ENCODE measurements around the gene ZNF414.

The ZNF414 gene

DNA sequence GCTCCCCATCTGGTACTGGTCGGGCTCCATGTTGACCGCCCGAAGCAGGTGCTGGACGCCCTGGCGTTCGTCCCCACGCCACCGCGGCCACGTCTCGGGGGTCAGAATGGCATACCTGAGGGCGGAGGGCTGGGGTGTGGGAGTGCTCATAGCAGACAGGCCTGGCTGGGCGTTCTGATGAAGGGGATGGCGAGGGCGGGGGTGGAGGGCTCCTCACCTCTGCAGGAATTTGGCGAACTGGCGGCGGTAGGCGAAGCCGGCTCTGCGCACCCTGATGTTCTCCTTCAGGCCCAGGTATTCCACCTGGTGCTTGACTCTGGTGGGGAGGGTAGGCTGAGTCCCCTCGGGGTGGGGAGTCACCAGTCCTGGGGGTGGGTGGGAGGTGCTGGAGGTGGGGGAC, 22.3 kb upstream of the ZNF414 start:
- ATAC-seq, result no peak; the same call in 2 of the 3 replicates
- TF ChIP-seq, protein P1, sequence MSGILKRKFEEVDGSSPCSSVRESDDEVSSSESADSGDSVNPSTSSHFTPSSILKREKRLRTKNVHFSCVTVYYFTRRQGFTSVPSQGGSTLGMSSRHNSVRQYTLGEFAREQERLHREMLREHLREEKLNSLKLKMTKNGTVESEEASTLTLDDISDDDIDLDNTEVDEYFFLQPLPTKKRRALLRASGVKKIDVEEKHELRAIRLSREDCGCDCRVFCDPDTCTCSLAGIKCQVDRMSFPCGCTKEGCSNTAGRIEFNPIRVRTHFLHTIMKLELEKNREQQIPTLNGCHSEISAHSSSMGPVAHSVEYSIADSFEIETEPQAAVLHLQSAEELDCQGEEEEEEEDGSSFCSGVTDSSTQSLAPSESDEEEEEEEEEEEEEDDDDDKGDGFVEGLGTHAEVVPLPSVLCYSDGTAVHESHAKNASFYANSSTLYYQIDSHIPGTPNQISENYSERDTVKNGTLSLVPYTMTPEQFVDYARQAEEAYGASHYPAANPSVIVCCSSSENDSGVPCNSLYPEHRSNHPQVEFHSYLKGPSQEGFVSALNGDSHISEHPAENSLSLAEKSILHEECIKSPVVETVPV (CRISPR knock-in tag; IDR thresholded peaks at IDR 0.05), result no peak
- TF ChIP-seq PPARA (CRISPR knock-in tag; IDR thresholded peaks at IDR 0.05; ENCODE audit: borderline replicate concordance) (no peak), TCF4 (CRISPR knock-in tag; IDR thresholded peaks at IDR 0.05; ENCODE audit: borderline replicate concordance) (no peak), RARB (CRISPR knock-in tag; IDR thresholded peaks at IDR 0.05) (no peak), CSDC2 (CRISPR knock-in tag; IDR thresholded peaks at IDR 0.05) (no peak), ZC3H10 (CRISPR knock-in tag; IDR thresholded peaks at IDR 0.05) (no peak), ISL1 (CRISPR knock-in tag; IDR thresholded peaks at IDR 0.05) (no peak), ARNTL (CRISPR knock-in tag; IDR thresholded peaks at IDR 0.05; ENCODE audit: borderline replicate concordance, low read depth) (no peak), GLIS3 (CRISPR knock-in tag; IDR thresholded peaks at IDR 0.05) (no peak), BACH2 (CRISPR knock-in tag; IDR thresholded peaks at IDR 0.05; ENCODE audit: borderline replicate concordance) (no peak), POU6F1 (CRISPR knock-in tag; IDR thresholded peaks at IDR 0.05; ENCODE audit: borderline replicate concordance, low read depth) (no peak), ESRRG (CRISPR knock-in tag; IDR thresholded peaks at IDR 0.05) (no peak), ZNF70 (CRISPR knock-in tag; IDR thresholded peaks at IDR 0.05) (no peak), TOX (CRISPR knock-in tag; IDR thresholded peaks at IDR 0.05; ENCODE audit: borderline replicate concordance) (no peak), SNAI2 (CRISPR knock-in tag; IDR thresholded peaks at IDR 0.05) (no peak), OSR1 (CRISPR knock-in tag; IDR thresholded peaks at IDR 0.05) (no peak), ZFP30 (CRISPR knock-in tag; IDR thresholded peaks at IDR 0.05) (no peak)
- TF ChIP-seq, protein P2, sequence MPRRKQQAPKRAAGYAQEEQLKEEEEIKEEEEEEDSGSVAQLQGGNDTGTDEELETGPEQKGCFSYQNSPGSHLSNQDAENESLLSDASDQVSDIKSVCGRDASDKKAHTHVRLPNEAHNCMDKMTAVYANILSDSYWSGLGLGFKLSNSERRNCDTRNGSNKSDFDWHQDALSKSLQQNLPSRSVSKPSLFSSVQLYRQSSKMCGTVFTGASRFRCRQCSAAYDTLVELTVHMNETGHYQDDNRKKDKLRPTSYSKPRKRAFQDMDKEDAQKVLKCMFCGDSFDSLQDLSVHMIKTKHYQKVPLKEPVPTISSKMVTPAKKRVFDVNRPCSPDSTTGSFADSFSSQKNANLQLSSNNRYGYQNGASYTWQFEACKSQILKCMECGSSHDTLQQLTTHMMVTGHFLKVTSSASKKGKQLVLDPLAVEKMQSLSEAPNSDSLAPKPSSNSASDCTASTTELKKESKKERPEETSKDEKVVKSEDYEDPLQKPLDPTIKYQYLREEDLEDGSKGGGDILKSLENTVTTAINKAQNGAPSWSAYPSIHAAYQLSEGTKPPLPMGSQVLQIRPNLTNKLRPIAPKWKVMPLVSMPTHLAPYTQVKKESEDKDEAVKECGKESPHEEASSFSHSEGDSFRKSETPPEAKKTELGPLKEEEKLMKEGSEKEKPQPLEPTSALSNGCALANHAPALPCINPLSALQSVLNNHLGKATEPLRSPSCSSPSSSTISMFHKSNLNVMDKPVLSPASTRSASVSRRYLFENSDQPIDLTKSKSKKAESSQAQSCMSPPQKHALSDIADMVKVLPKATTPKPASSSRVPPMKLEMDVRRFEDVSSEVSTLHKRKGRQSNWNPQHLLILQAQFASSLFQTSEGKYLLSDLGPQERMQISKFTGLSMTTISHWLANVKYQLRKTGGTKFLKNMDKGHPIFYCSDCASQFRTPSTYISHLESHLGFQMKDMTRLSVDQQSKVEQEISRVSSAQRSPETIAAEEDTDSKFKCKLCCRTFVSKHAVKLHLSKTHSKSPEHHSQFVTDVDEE (CRISPR knock-in tag; IDR thresholded peaks at IDR 0.05), result no peak
- TF ChIP-seq, protein P3, sequence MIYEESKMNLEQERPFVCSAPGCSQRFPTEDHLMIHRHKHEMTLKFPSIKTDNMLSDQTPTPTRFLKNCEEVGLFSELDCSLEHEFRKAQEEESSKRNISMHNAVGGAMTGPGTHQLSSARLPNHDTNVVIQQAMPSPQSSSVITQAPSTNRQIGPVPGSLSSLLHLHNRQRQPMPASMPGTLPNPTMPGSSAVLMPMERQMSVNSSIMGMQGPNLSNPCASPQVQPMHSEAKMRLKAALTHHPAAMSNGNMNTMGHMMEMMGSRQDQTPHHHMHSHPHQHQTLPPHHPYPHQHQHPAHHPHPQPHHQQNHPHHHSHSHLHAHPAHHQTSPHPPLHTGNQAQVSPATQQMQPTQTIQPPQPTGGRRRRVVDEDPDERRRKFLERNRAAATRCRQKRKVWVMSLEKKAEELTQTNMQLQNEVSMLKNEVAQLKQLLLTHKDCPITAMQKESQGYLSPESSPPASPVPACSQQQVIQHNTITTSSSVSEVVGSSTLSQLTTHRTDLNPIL (CRISPR knock-in tag; IDR thresholded peaks at IDR 0.05; ENCODE audit: low read depth), result no peak
- TF ChIP-seq, protein P4, sequence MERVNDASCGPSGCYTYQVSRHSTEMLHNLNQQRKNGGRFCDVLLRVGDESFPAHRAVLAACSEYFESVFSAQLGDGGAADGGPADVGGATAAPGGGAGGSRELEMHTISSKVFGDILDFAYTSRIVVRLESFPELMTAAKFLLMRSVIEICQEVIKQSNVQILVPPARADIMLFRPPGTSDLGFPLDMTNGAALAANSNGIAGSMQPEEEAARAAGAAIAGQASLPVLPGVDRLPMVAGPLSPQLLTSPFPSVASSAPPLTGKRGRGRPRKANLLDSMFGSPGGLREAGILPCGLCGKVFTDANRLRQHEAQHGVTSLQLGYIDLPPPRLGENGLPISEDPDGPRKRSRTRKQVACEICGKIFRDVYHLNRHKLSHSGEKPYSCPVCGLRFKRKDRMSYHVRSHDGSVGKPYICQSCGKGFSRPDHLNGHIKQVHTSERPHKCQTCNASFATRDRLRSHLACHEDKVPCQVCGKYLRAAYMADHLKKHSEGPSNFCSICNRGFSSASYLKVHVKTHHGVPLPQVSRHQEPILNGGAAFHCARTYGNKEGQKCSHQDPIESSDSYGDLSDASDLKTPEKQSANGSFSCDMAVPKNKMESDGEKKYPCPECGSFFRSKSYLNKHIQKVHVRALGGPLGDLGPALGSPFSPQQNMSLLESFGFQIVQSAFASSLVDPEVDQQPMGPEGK (CRISPR knock-in tag; IDR thresholded peaks at IDR 0.05; ENCODE audit: borderline replicate concordance), result no peak

DNA sequence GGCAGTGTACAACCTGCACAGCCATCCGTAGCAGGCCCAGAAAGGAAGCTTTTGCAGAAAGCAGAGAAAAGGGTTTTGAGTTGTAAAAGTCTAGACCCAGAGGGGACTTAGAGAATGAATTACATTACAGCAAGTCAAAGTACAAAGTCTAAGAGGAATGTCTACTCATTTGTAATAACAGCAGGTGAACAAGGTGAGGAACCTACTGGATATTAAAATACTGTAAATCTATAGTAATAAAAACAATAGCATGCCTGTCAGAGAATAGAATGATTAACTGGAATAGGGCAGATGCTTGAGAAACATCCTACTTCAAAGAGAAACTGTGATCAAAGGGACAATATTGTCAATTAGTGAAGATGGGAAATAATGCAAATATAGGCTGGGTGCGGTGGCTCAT, 18.3 kb upstream of the ZNF414 start:
- TF ChIP-seq GLIS3 (CRISPR knock-in tag; IDR thresholded peaks at IDR 0.05), result no peak
- TF ChIP-seq BACH2 (CRISPR knock-in tag; IDR thresholded peaks at IDR 0.05; ENCODE audit: borderline replicate concordance), result no peak
- no peak for ATAC-seq

DNA sequence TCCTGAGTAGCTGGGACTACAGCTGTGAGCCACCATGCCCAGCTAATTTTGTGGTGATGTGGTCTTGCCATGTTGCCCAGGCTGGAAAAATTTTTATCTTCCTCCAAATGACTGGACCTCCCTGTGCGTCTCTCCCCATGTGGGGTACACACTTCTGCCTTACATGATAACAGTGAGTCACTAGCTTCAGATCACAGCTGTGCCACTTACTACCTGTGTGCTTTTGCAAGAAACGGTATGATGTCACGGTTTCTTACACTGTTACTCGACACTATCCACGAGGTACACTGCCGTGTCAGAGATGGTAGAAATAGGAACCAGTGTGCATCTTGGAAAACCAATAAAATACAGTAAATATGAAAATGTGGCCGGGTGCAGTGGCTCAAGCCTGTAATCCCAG, 17.5 kb upstream of the ZNF414 start:
- ATAC-seq, result no peak
- no peak for TF ChIP-seq ESRRG (CRISPR knock-in tag; IDR thresholded peaks at IDR 0.05)
- TF ChIP-seq ZC3H10 (CRISPR knock-in tag; IDR thresholded peaks at IDR 0.05), result no peak
- no peak for TF ChIP-seq PPARA (CRISPR knock-in tag; IDR thresholded peaks at IDR 0.05; ENCODE audit: borderline replicate concordance)
- TF ChIP-seq OSR1 (CRISPR knock-in tag; IDR thresholded peaks at IDR 0.05), result no peak
- TF ChIP-seq CSDC2 (CRISPR knock-in tag; IDR thresholded peaks at IDR 0.05), result no peak
- no peak for TF ChIP-seq SNAI2 (CRISPR knock-in tag; IDR thresholded peaks at IDR 0.05)
- TF ChIP-seq, protein P3 (CRISPR knock-in tag; IDR thresholded peaks at IDR 0.05; ENCODE audit: low read depth), result no peak
- TF ChIP-seq, protein P2 (CRISPR knock-in tag; IDR thresholded peaks at IDR 0.05), result no peak
- no peak for TF ChIP-seq ISL1 (CRISPR knock-in tag; IDR thresholded peaks at IDR 0.05)
- TF ChIP-seq POU6F1 (CRISPR knock-in tag; IDR thresholded peaks at IDR 0.05; ENCODE audit: borderline replicate concordance, low read depth), result no peak
- TF ChIP-seq TOX (CRISPR knock-in tag; IDR thresholded peaks at IDR 0.05; ENCODE audit: borderline replicate concordance), result no peak
- TF ChIP-seq RARB (CRISPR knock-in tag; IDR thresholded peaks at IDR 0.05), result no peak
- TF ChIP-seq ZNF70 (CRISPR knock-in tag; IDR thresholded peaks at IDR 0.05), result no peak
- TF ChIP-seq ZFP30 (CRISPR knock-in tag; IDR thresholded peaks at IDR 0.05), result no peak
- no peak for TF ChIP-seq ZFP3 (CRISPR knock-in tag; IDR thresholded peaks at IDR 0.05)
- no peak for TF ChIP-seq ZNF8 (CRISPR knock-in tag; IDR thresholded peaks at IDR 0.05)

Data from SK-N-SH treated with all-trans-retinoic acid at 6 μM for 48 hours (cell line).